Putamen (tissue), 1 donor: ENCODE data around the gene GH2.
"Not testable (repeated sequence)": the region's sequence is repeated elsewhere in the genome, so short reads cannot be mapped to it uniquely, and the experiment has no call there.

Source experiments
- DNase-seq: peaks from one replicate; pipeline ENCODE4 v3.0.0-alpha.2; 2016; ENCODE audit warnings: low spot score

Gene GH2

DNA sequence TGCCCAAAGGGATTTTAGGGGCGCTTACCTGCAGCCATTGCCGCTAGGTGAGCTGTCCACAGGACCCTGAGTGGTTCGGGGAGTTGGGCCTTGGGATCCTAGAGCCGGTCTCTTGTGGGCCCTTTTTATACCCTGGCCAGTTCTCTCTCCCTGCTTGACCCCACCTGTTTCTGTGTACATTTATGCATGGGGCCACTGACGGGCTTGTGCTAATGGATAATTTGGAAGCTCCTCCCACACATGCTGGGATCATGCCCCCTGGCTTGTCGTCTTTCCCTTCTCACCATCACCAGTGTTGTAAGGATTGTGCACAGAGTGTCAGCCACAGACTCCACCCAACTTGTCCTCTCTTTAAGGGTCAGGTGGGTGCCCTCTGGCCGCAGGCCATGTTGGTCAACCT lies 8.2 kb downstream of the GH2 start, which contains the start of gene CSH2:
Gene CSH2 (minus strand): TSS at position 101 of the 400 bp plus-strand sequence. CDS start 63 bp downstream, at position 38.
- DNase-seq, result not testable (repeated sequence)

DNA sequence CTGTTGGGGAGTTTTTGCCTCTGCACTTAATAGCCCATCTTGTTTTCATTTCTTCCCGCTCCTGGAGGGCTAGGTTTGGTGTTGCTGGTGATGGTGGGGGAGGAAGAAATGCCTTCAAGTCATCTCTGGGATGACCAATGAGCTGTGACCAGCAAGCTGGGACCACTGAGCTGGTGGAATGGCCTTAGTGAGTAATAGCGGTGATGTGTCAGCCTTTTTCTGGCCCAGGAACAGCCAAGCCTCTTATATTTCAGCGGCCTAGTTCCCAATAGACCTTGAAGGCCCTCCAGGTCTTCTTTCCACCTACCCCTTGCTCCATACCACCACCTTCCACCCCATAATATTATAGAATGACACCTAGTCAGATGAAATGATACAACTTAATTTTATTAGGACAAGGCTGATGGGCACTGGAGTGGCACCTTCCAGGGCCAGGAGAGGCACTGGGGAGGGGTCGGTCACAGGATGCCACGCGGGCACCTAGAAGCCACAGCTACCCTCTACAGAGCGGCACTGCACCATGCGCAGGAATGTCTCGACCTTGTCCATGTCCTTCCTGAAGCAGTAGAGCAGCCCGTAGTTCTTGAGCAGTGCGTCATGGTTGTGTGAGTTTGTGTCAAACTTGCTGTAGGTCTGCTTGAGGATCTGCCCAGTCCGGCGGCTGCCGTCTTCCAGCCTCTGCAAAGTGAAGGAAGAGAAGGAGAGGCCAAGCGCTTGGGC lies 9.9 kb downstream of the GH2 start:
- DNase-seq, result not testable (repeated sequence)

DNA sequence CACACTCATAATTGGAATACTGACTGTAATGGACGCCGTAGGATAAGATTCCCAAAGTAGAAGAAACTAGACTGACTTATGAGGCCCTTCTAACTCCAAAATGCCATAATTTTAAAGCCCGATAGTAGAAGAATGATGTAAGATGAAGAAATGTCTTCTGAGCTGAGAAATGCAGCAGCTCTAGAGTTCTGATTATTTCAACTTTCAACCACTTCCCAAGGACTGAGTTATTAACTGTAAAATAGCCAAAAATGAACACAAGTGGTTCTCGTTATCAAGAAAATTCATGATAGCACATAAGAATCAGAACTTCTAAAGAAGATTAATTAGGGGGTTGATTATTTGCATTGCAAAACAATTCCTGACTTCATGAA lies 11.5 kb downstream of the GH2 start:
- not testable (repeated sequence) for DNase-seq

DNA sequence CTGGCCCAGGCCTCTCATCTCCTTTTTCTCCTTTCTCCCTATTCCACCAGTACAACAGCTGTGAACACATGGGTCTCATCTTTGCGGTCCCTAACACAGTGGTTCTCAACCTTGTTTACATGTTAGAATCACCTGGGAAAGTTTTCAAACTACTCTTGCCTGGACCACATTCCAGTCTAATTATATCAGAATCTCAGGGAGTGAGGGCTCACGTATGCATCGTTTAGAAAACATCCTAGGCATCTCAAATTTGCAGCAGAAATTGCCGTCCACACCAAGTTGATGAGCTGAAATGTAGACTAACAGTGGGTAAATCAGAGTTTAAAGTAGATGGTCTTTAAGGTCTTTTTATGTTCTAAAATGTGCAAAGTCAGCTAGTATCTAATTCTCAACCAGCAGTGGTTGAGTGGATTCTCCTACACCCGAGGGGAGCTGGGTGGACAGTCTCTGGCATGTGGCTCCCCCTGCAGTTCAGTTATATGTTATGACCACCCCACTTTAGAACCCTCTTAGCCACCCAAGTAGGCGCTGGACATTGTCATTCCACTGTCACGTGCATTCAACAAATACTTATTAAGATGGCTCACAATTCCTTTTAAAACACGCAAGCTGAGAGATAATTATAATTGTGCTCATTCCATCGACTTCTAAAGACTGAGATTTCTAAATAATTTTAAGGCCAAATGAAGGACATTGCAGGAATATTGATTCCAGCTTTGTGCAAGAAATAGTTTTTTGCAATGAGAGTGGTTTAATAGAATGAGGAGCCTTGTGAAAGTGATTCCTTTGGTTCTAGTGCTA lies 12.1 kb downstream of the GH2 start:
- not testable (repeated sequence) for DNase-seq

DNA sequence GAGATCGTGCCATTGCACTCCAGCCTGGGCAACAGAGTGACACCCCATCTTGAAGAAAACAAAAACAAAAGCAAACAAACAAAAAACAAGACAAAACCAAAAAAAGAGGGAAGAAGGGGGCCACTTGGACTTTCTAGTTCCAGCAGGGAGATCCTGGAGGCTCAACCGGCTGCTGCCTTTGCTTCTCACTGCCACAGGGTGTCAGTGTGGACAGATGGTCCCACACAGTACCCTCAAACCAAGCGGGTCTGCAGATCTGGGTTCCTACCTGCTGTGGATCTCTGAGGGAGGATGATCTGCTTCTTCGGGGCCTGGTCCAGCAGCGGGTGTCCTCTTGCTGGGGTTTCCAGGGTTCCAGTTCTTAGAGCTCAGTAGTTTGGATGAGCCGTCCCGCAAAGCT lies 15.1 kb downstream of the GH2 start:
- DNase-seq, result not testable (repeated sequence)

DNA sequence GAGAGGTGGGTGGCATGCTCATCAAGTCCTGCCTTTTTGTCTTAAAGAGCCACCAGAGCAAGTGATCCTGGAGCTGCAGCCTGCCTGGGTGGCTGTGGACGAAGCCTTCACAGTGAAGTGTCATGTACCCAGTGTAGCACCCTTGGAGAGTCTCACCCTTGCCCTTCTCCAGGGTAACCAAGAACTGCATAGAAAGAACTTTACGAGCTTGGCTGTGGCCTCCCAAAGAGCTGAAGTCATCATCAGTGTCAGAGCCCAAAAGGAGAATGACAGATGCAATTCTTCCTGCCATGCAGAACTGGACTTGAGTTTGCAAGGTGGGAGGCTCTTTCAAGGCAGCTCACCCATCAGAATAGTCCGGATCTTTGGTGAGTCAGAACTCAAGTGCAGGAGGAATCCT lies 22.5 kb downstream of the GH2 start:
- DNase-seq, result no peak

DNA sequence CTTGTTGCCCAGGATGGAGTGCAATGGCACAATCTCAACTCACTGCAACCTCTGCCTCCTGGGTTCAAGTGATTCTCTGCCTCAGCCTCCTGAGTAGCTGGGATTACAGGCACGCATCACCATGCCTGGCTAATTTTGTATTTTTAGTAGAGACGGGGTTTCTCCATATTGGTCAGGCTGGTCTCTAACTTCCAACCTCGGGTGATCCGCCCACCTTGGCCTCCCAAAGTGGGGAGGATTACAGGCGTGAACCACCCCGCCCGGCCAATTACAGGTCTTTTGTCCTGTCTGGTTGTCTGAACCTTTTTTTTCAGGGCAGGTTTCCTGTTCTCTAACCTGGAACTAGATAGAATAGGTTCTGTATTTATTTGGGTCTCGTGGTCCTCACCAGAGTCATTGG lies 25.3 kb downstream of the GH2 start:
- not testable (repeated sequence) for DNase-seq

DNA sequence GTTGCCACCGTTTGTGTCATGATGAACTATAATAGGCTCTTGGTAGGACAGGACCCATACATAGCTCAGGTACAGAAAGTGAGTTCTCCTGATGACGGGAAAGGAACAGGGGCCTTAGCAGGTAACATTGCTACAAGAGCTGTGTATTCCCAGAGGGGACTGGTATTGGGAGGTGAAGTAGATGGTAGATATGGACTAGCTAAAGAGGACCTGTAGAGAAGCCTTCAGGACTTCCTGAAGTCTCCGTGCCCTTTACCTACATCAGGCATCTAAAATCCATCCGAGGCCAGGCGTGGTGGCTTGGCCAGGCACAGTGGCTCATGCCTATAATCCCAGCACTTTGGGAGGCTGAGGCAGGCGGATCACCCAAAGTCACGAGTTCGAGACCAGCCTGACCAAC lies 26.6 kb downstream of the GH2 start:
- no peak for DNase-seq

DNA sequence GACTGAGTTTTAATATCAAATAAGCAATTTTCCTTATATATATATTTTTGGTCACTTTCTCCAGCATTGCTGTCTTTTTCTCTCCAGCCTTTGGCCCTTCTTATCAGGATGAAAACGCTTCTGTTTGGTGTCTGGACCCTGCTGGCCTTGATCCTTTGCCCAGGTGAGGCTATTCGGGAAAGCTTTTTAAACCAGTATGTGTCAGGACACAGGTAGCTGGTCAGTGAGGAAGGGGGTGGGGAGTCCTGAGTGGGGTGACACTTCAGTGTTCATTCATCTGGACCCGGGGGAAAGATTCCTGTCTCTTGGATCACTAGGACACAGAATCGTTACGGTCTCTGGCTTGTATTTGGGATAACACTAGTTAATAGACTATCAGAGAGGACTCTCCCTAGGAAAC lies 27.0 kb downstream of the GH2 start:
- no peak for DNase-seq

DNA sequence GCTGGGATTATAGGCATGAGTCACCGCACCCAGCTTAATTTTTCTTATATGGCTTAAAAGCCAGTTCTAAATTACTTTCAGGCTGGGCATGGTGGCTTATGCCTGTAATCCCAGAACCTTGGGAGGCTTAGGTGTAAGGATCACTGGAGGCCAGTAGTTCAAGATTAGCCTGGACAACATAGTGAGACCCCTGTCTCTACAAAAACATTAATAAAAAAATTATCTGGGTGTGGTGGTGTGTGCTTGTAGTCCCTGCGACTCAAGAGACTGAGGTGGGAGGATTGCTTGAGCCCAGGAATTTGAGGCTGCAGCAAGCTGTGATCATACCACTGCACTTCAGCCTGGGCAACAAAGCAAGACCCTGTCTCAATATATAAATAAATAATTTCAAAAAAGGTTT lies 28.5 kb downstream of the GH2 start:
- no peak for DNase-seq

DNA sequence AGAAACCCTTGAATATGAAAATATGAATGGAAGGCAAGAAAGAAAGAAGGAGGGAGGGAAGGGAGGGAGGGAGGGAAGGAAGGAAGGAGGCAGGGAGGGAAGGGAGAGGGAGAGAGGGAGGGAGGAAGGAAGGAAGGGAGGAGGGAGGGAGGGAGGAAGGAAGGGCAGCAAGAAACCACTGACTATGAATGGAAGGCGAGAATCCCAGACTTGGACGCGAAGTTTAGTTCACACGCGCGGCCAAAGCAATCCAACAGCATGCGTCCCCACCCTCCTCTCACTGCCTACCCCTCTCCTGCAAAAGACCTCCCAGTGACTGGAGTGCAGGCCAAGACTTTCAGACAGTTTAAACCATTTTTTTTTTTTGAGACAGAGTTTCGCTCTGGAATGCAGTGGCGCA lies 31.3 kb downstream of the GH2 start:
- DNase-seq, result no peak

DNA sequence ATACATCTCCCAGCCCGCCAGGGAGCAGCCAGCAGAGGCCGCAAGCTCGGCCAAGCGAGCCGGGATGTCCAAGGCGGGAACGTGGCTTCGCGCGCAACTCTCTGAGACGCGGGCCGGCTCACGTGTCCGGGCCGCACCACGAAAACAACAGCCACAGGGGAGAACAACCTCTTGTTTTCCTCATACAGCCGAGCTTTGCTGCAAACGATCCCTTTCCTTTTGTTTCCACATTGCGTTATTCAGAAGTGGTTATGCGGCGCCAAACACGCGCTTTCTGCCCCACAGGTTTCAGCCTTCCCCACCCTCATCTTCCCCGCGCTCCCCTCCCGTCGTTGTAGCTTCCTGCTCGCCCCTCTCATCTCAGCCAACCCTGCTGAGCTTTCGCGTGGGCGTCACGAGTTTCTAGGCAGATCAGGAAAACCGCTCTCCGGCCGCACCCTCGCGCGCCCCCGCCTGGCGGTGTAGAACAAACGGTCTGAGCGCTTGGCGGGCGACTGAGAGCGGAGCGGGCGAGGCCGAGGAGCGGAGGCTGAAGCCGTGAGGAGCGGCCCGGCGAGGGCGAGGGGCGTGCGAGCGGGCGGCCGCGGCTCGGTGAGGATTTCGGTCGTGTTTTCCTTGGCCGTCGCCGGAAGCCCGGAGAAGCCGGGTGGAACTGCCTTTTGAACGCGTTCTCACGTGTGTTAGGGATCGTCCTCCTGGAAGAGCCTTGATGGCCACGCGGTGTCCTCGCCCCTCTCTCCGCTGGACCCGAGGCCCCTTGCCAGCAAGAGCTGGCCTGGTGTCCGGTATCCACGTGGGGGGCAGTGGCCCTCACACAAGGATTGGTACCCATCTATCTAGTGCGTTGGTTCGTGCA lies 32.7 kb downstream of the GH2 start:
- DNase-seq, result peak; percentile 85

DNA sequence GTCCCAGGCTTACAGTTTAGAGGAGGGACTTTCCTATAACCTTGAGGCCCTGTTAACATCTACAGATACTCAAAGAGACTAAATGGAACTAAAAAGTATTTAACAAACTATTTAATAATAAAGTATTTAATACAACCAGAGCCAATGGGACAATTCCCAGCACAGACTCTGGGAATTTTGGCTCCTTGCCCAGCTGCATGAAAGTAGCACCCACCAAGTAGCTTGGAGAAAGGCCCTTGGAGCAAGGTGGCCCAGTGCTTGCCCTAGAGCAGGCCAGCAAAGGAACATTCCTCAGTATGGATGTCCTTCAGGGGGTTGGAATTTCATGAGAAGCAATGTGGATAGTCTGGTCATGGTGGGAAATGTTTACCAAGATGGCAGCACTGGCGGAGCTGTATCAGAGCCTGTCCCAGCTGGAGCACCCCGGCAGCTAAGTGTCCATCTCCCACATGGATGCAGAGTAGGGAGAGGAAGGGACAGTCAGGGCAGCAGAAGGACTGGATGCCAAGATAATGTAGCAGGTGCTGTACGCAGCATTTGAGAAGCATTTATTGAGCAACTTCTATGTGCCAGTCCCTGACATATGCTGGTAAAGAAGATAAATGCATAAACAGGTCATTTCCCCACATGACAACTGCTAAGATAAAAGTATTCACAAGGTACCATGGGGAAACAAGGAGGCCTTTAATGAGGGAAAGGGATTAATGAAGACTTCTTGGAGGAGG lies 34.1 kb downstream of the GH2 start:
- no peak for DNase-seq

DNA sequence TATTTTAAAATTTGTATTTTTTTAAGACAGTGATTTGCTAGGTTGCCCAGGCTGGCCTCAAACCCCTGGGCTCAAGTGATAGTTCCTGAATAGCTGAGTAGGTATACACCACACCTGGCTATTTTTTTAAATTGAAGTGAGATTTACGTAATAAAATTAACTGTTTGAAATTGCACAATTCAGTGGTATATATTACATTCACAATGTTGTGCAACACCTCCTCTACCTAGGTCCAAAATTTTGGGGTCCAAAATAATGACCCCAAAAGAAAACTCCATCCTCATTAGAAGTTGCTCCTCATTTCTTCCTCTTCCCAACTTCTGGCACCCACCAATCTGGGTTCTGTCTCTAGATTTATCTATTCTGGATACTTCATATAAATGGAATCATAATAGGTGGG lies 36.2 kb downstream of the GH2 start:
- no peak for DNase-seq

DNA sequence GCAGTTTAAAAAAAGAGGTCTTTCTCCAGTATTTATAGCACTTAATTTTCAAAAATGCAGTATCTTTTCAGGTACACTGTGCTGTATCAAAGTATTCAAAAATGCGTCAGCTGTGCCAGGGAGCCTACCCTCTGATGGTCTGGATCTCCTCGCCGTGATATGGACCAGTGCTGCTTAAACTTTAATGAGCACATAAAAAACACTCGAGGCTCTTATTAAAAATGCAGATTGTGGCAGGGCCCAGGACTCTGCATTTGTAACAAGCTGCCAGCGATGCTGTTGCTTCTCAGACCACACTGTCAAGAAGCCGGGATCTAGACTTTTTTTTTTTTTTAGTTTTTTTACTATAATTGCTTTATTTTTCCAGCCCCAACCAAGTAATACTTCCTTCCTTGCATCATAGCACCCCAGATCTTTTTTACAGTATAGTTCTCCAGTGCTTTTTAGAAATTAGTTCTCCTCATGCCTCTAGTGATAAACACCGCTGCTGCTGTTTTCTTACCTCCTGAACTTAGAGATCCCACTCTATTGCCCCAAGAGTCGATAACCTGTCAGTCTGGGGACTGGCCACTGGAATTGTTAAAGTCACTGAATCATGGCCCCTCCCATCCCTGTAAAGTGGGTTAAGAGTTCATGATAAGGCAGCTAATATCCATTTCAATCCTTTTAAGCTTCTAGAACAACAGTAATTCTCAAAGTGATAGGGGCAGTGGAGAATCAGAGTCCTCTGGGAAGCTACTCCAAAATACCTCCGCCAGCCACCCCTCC lies 37.6 kb downstream of the GH2 start:
- DNase-seq, result no peak

DNA sequence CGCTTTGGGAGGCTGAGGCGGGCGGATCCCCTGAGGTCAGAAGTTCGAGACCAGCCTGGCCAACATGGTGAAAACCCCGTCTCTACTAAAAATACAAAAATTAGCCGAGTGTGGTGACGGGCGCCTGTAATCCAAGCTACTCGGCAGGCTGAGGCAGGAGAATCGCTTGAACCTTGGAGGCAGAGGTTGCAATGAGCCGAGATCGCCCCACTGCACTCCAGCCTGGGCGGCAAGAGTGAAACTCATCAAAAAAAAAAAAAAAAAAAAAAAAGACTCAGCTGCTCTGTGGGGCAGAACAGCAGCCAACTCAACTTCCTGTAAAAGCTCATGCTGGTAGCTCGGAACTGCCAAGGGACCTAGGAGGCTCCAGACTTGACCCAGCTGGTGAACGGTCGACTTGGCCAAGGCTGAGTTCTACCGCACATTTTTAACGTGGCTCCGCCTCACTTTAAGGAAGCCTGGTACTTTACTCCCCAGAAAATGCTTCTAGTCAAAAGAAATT lies 38.3 kb downstream of the GH2 start:
- not testable (repeated sequence) for DNase-seq

DNA sequence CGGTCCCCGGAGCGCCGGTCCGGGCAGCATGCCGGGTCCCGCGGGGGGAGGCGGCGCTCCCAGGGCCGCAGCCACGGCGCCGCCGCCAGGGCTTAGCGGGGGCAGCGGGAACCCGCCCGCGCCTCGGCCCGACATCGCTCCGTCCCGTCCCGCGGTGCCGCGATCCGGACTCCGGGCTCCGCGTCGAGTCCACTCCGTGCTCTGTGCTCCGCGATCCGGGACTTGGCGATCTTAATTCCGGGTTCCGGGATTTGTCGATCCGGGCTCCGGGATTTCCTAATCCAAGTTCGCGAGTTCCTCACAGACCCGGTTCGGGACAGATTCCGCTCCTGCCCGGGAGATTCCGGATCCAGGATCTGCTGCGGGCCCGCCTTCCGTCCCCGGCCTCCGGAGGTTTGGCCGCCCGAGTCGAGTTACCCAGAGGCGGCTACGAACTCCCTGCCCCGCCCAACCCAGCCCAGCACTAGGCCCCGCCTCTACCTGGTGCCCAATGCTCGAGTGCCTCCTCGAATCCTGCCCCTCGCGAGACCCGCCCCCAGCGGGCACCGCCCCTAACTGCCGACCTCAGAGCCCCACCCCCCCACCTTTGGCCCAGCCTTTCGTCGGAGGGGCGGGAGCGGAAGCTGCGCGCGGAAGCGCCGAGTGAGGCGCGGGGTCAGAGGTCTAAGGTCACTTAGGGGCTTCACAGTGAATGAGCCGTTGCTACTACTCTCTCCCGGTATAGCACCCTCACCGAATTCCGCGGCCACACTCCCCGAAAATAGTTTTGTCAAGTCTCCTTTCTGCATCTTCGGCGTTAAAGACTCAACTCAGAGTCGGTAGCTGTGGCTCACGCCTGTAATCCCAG lies 39.0 kb downstream of the GH2 start, which contains the start of gene SMARCD2:
Gene SMARCD2 (minus strand): TSS at position 146 of the 847 bp plus-strand sequence. CDS start 11 bp downstream, at position 135.
- DNase-seq, result peak; percentile 99

DNA sequence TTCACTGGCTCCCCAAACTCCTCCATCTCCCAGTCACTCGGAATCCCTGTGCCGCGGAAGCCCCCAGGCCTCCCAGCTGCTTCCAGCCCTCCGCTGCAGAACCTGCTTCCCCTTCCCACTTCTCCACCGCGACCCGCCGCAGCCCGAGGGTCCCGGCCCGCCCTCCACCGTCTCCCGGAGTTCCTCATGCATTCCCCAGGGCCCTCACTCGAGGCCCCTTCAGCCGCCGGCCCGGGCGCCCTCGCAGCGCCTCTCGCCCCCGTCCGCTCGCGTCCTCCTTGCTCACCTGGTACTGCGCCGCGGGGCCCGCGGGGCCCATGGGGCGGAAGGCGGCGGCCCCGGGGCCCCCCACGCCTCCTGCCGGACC lies 39.6 kb downstream of the GH2 start:
- DNase-seq, result no peak

DNA sequence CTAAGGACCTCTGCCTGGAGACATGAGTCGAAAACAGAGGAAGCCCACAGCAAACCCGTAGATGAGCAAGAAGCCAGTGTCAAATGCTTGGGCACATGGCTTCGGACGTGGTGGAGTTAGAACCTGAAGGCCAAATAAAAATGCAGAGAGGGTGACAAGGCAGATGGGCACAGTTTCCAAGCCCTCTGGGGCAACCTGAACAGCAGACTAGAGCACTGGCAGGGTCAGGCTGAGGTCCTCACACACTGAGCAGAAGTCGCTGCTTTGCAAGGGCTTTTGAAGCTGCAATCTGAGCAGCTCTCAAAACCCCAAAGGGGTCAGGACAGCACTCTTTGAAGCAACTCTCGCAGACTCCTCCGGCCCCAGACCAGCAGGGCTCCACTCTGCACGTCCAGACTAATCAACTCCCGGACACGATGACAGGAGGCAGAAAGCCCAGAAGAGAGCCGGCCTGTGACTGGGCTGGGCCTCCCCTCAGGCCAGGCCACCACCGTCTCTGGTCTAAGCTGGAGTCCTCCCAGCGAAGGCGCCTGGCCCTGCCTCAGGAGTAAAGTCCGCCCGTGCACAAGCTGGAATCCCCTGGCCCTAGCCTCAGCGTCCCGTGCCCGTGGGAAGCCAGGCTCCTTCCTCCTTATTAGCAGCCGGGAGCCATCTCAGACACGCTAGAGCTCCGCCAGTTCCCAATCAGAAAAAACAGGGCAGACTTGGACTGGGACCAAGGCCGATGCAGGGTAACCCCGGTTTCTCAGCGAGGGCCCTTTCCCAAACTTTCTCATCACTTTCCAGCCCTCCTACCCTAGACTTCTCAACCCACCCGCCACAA lies 40.2 kb downstream of the GH2 start:
- no peak for DNase-seq
